ENCODE data around the gene ME2. TPM values are rescaled to one million over a fixed set of nuclear protein-coding genes. Genes with fewer than 3 reads are reported as not detected.

ME2 gene
- total RNA-seq, 1 experiment from 2014 or later, result 45.6 TPM

DNA sequence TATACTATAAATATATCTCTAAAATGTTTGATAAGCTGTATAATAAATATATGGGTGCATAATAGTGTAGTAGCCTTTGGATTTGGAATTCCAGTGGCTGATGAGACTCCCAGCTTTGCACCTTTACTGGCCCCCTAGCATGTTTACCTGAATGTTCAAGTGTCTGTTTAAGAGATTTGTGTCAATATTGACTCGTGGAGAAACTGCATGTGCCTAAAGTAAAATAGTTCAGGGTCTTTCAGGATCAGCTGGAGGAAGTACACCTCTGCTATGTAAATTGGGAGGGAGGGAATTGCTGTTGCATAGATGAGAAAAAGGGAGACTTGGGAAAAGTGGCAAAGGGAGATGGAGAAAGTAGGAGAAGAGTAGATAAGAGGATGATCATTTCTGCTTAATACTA lies 23.9 kb downstream of the ME2 start:
- TF ChIP-seq, protein P1, sequence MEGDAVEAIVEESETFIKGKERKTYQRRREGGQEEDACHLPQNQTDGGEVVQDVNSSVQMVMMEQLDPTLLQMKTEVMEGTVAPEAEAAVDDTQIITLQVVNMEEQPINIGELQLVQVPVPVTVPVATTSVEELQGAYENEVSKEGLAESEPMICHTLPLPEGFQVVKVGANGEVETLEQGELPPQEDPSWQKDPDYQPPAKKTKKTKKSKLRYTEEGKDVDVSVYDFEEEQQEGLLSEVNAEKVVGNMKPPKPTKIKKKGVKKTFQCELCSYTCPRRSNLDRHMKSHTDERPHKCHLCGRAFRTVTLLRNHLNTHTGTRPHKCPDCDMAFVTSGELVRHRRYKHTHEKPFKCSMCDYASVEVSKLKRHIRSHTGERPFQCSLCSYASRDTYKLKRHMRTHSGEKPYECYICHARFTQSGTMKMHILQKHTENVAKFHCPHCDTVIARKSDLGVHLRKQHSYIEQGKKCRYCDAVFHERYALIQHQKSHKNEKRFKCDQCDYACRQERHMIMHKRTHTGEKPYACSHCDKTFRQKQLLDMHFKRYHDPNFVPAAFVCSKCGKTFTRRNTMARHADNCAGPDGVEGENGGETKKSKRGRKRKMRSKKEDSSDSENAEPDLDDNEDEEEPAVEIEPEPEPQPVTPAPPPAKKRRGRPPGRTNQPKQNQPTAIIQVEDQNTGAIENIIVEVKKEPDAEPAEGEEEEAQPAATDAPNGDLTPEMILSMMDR (IDR thresholded peaks at IDR 0.05; ENCODE audit: unreplicated experiment), result no peak
- BruUV-seq (replicated peaks), result no TSS peak
- CTCF ChIA-PET, result interaction anchor here (0.6 kb wide), 1 partner anchor 52 kb away, joined by 4 read pairs; no protein-coding TSS in a partner anchor
- intact Hi-C loops (cut with micrococcal nuclease; ENCODE audit: unreplicated experiment), result no loop called here
- Mint-ChIP-seq H3K27ac (ENCODE audit: unreplicated experiment) (no peak overlapping the region), H3K4me1 (ENCODE audit: low read depth, unreplicated experiment) (no peaks in the 10 kb centered on the region), H3K36me3 (ENCODE audit: insufficient read depth, unreplicated experiment) (peaks cover 11% of the 10 kb centered on the region), H3K27me3 (ENCODE audit: unreplicated experiment) (no peaks in the 10 kb centered on the region), H3K4me3 (ENCODE audit: low read depth, unreplicated experiment) (no peak overlapping the region), H3K9me3 (ENCODE audit: low read depth, unreplicated experiment) (no peaks in the 10 kb centered on the region)
- DNase-seq, result no peak

DNA sequence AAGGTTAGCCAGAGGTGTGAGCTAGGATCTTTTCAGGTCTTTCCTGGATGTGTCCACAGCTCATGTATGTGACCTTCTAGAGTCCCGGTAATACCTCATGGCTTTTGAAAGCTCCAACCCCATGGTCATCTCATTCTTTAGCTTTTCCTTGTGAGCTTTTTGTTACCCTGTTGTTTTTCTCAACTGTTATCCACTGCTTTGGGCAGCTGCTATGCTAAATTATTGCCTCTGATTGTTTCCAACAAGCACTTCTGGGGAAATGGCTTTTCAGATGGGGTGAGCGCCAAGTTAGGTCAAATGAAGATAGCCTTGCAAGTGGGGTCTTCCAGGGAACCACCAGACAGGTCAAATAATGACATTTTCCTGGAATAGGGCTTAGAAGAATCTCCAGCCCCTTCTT lies 27.9 kb downstream of the ME2 start:
- intact Hi-C loops (cut with micrococcal nuclease; ENCODE audit: unreplicated experiment), result no loop called here
- H3K4me1 Mint-ChIP-seq (ENCODE audit: low read depth, unreplicated experiment), result no peaks in the 10 kb centered on the region
- H3K9me3 Mint-ChIP-seq (ENCODE audit: low read depth, unreplicated experiment), result no peaks in the 10 kb centered on the region
- no peak overlapping the region for H3K27ac Mint-ChIP-seq (ENCODE audit: unreplicated experiment)
- CTCF ChIA-PET, result no interaction called here
- H3K36me3 Mint-ChIP-seq (ENCODE audit: insufficient read depth, unreplicated experiment), result no peaks in the 10 kb centered on the region
- no peaks in the 10 kb centered on the region for H3K27me3 Mint-ChIP-seq (ENCODE audit: unreplicated experiment)
- H3K4me3 Mint-ChIP-seq (ENCODE audit: low read depth, unreplicated experiment), result no peak overlapping the region
- BruUV-seq (replicated peaks), result no TSS peak
- DNase-seq, result no peak
- TF ChIP-seq, protein P1 (IDR thresholded peaks at IDR 0.05; ENCODE audit: unreplicated experiment), result no peak

DNA sequence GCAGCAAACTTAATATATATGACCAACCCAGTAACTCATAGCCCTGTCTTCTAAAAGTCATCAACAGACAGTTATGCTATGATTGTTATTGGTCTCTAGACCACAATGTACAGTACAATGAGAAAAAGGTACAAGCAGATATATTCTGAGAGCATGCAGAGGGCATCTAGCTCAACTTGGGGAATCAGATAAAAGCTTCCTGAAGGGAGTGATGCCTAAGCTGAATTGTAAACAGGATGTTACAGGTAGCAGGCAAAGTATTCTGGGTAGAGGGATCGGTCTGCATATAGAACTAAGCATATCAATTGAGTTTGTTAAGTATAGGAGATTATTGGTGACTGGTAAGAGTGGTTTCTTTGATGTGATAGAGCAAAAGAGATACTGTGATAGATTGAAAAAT lies 30.3 kb downstream of the ME2 start:
- H3K9me3 Mint-ChIP-seq (ENCODE audit: low read depth, unreplicated experiment), result no peaks in the 10 kb centered on the region
- DNase-seq, result no peak
- TF ChIP-seq, protein P1 (IDR thresholded peaks at IDR 0.05; ENCODE audit: unreplicated experiment), result no peak
- no peaks in the 10 kb centered on the region for H3K36me3 Mint-ChIP-seq (ENCODE audit: insufficient read depth, unreplicated experiment)
- H3K27me3 Mint-ChIP-seq (ENCODE audit: unreplicated experiment), result no peaks in the 10 kb centered on the region
- no peaks in the 10 kb centered on the region for H3K4me1 Mint-ChIP-seq (ENCODE audit: low read depth, unreplicated experiment)
- intact Hi-C loops (cut with micrococcal nuclease; ENCODE audit: unreplicated experiment), result no loop called here
- no TSS peak for BruUV-seq (replicated peaks)
- no peak overlapping the region for H3K27ac Mint-ChIP-seq (ENCODE audit: unreplicated experiment)
- no peak overlapping the region for H3K4me3 Mint-ChIP-seq (ENCODE audit: low read depth, unreplicated experiment)
- CTCF ChIA-PET, result no interaction called here

DNA sequence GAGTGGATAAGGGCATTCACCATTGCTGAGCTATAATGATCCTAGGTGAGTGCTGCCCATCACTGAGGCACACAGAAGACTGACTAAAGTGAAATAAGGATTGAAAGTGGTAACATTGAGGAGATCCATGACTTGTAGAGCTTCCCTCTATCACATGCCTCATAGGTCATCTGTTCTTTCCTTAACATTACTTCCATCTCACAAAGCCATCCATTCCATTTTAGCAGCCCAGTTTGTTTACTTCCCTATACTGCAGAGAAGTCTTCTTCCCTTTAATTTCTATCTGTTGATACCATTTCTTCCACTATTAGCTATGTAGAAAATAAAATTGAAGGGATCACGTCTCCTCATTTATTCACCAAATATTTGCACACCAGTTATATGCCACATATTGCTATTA lies 32.1 kb downstream of the ME2 start:
- BruUV-seq (replicated peaks), result no TSS peak
- CTCF ChIA-PET, result interaction anchor here (0.6 to 0.7 kb wide), 2 partner anchors 8 to 41 kb away, joined by 3 read pairs; no protein-coding TSS in a partner anchor
- no peak for DNase-seq
- intact Hi-C loops (cut with micrococcal nuclease; ENCODE audit: unreplicated experiment), result no loop called here
- TF ChIP-seq, protein P1 (IDR thresholded peaks at IDR 0.05; ENCODE audit: unreplicated experiment), result no peak
- Mint-ChIP-seq H3K27me3 (ENCODE audit: unreplicated experiment) (no peaks in the 10 kb centered on the region), H3K4me3 (ENCODE audit: low read depth, unreplicated experiment) (no peak overlapping the region), H3K27ac (ENCODE audit: unreplicated experiment) (no peak overlapping the region), H3K9me3 (ENCODE audit: low read depth, unreplicated experiment) (no peaks in the 10 kb centered on the region), H3K4me1 (ENCODE audit: low read depth, unreplicated experiment) (no peaks in the 10 kb centered on the region), H3K36me3 (ENCODE audit: insufficient read depth, unreplicated experiment) (no peaks in the 10 kb centered on the region)
